Fibroblast of mammary gland (primary cell): Measurements from ENCODE around the gene SYNM.

Experiments
- DNase-seq: peaks from one replicate; pipeline ENCODE4 v3.0.0-alpha.2; 2010; ENCODE audit warnings: low read depth
- H3K4me3 ChIP-seq: 2 replicates; pipeline ENCODE4 v1.5.1; 2011; ENCODE audit warnings: low read depth, mild to moderate bottlenecking, low read length, moderate library complexity; ENCODE audit not compliant: control insufficient read depth
- TF ChIP-seq, protein P1 (sequence below): conservative IDR thresholded peaks from 2 replicates; pipeline ENCODE4 v1.5.1; 2011; ENCODE audit warnings: low read depth, low read length, inconsistent platforms; ENCODE audit not compliant: control insufficient read depth, insufficient read depth

SYNM gene

DNA sequence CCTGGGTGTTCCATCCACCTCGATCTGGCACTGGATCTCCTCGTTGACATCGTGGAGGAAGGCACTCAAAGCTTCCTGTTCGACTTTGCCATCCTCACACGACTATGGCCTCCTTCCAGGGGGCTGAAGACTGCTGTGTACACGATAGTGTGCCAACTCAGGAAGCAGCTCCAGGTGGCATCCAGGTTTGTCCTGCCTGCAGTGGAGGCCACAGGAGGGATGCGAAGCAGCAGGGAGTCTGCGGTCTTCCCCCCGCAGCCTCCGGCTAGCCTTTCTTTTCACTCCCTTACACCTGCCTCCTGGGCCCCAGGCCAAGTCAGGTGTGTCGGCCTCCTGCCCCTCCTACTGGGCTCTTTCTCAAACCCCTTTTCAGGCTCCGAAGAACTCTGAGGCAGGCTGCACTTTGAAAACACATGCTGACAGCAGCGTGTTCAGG, 32.2 kb downstream of the SYNM start:
- no peak overlapping the region for H3K4me3 ChIP-seq
- no peak for DNase-seq
- TF ChIP-seq, protein P1, sequence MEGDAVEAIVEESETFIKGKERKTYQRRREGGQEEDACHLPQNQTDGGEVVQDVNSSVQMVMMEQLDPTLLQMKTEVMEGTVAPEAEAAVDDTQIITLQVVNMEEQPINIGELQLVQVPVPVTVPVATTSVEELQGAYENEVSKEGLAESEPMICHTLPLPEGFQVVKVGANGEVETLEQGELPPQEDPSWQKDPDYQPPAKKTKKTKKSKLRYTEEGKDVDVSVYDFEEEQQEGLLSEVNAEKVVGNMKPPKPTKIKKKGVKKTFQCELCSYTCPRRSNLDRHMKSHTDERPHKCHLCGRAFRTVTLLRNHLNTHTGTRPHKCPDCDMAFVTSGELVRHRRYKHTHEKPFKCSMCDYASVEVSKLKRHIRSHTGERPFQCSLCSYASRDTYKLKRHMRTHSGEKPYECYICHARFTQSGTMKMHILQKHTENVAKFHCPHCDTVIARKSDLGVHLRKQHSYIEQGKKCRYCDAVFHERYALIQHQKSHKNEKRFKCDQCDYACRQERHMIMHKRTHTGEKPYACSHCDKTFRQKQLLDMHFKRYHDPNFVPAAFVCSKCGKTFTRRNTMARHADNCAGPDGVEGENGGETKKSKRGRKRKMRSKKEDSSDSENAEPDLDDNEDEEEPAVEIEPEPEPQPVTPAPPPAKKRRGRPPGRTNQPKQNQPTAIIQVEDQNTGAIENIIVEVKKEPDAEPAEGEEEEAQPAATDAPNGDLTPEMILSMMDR = no peak

DNA sequence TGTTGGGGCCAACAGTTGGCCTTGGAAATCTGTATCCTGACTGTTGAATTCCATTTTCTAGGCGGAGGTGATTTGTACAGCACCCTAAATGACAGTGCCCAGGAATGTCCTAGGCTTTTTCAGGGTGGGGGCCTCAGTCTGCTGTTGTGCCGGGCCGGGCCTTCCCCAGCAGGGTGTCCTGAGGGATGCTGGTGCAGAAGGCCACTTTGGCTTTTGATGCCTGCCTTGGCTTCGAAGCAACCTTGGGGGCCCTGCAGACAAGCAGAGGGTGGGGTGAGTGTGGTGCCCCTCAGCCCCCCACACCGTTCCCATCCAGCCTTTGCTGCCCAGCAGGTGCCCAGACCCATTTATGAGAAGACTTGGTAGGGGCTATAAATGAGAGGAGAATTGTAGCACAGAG, 33.0 kb downstream of the SYNM start:
- no peak overlapping the region for H3K4me3 ChIP-seq
- DNase-seq = no peak
- TF ChIP-seq, protein P1 = no peak

DNA sequence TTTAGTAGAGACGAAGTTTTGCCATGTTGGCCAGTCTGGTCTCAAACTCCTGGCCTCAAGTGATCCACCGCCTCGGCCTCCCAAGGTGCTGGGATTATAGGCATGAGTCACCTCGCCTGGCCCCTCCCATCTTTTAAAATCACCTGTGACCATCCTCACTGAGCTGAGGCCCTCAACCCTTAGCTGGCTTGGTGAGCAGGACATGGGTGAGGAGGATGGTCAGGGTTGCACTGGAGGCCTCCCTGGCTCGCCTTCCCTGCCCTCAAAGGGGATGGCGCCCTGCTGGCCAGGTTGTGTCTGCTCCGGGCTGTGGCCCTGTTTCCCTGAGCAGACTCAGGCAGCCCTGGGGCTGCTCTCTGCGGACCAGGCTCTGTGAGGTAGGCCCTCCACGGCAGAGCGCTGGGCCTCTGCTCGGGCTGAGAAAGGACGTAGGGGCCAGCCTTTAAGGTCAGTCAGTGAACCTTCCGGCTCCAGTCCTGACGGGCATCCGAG, 33.7 kb downstream of the SYNM start:
- TF ChIP-seq, protein P1 = no peak
- no peak overlapping the region for H3K4me3 ChIP-seq
- no peak for DNase-seq

DNA sequence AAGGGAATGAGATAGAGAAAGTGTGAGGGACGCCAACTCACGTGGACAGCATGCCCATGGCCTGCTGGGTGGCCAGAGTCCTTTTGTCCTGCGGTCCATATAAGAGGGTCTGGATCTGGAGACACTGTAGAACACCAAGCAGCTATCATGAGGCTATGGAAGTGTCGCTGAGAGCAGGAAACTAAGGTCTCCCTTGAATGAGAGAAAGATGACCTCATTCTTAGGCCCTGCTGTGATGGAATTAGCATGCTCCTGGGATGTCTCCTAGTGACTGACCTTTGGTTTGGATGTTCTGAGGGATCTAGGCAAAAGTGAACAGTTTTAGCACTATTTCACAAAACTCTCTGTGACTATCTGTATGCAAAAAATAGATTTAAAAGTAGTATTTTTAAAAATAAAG, 34.4 kb downstream of the SYNM start:
- no peak overlapping the region for H3K4me3 ChIP-seq
- DNase-seq = no peak
- TF ChIP-seq, protein P1 = no peak

DNA sequence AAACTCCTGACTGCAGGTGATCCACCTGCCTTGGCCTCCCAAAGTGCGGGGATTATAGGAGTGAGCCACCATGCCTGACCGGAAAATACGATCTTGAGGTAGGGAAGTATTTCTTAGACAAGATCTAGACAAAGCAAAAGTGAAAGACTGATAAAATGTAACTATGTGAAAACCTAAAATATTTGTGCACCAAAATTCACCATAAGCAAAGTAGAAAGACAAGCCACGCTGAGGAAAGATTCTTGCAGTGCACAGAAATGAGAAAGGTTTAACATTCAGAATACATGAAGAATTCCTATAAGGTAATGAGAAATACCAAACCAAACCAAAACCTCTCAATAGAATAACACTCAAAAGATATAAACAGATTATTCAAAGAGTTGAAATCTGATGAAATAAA, 35.7 kb downstream of the SYNM start:
- TF ChIP-seq, protein P1 = no peak
- no peak overlapping the region for H3K4me3 ChIP-seq
- no peak for DNase-seq

DNA sequence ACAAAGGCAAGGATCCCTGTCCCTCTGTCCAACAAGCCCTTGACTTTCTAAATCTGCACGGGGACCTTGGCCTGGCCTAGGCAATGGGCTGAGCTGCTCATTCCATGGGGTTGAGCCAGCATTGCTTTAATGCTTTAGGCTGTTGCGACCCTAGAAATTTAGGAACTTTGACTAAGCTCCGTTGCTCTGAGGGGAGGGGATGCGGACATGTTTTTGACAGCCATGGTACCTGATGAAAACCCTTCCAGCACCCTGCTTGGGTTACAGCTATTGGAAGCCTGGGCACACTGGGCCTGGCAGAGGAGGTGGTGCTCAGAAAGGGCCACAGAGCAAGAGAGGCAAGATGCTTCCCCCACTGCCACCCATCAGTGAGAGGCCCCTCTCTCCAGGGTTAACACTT, 37.1 kb downstream of the SYNM start:
- DNase-seq = no peak
- TF ChIP-seq, protein P1 = no peak
- no peak overlapping the region for H3K4me3 ChIP-seq

DNA sequence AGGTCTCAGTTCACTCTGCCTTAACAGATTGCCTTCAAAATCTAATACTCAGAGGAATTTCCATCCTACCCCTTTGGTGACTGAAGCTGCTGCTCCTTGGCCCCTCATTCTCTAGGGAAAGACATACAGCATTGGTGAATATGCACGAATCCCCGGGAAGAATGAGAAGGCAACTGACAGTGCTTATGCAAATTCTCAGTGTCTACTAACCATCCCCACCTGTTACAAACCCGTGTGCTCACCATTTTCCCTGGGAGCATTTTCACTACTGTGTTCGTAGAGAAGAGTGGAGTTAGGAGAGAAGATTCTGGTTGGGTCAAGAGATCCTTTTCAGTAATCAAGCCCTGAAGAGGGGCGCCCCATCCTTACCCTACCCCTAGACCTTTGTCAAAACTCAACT, 37.7 kb downstream of the SYNM start:
- no peak overlapping the region for H3K4me3 ChIP-seq
- TF ChIP-seq, protein P1 = no peak

More for the DNA sequence above, 37.7 kb downstream of the SYNM start:
- no peak for DNase-seq
